Ovary (tissue), 9 donors: Measurements from ENCODE around the gene RMDN2. TPM values are rescaled to one million over a fixed set of nuclear protein-coding genes. Genes with fewer than 3 reads are reported as not detected.

Experiments
- DNase-seq, 5 donors: peaks; one replicate each; pipeline ENCODE4 v3.0.0-alpha.2; 2019 to 2020
- H3K27ac ChIP-seq, 2 donors: fragments of 200-600 bp; one replicate each; pipeline versions ENCODE4 v1.5.1 to v1.8.0; 2019 to 2022
- H3K27me3 ChIP-seq: fragments of 200-600 bp; one replicate; pipeline ENCODE4 v1.8.0; 2022
- H3K36me3 ChIP-seq: fragments of 200-600 bp; sonication (generic); one replicate; pipeline ENCODE4 v1.5.1; 2019
- H3K4me1 ChIP-seq: one replicate; pipeline ENCODE4 v1.8.1; 2013; ENCODE audit warnings: mild to moderate bottlenecking, moderate library complexity; ENCODE audit not compliant: insufficient read depth
- H3K4me3 ChIP-seq: fragments of 200-600 bp; sonication (generic); one replicate; pipeline ENCODE4 v1.5.1; 2017
- H3K9me3 ChIP-seq, 2 donors: fragments of 200-600 bp in 1 of 2; sonication (generic) in 1 of 2; one replicate each; pipeline versions ENCODE4 v1.5.1 to v1.8.1; 2013 to 2019; ENCODE audit warnings: mild to moderate bottlenecking in 1 of 2, moderate library complexity in 1 of 2
- CTCF ChIP-seq, 3 donors: fragments of 450-650 bp in 2 of 3; fragments of 200-600 bp in 1 of 3; IDR thresholded peaks; one replicate each; pipeline versions ENCODE4 v1.5.1 to v1.8.0; 2016 to 2022; ENCODE audit warnings: antibody characterized with exemption in 3 of 3, mild to moderate bottlenecking in 1 of 3
- EP300 ChIP-seq: sonication (generic); formaldehyde crosslinking; IDR thresholded peaks from one replicate; pipeline ENCODE4 v1.6.1; 2017; ENCODE audit warnings: antibody characterized with exemption
- POLR2A ChIP-seq: fragments of 450-650 bp; IDR thresholded peaks from one replicate; pipeline ENCODE4 v1.6.1; 2017; ENCODE audit warnings: antibody characterized with exemption, mild to moderate bottlenecking, moderate library complexity
- WGBS, 3 donors: extraction: QIAGEN DNeasy Blood & Tissue Kit in 1 of 3; methylation state at CpG; one replicate each; pipeline versions ENCODE4 v1.1.5 to v1.1.7; 2013 to 2017; 5-methylcytosine and 5-hydroxymethylcytosine counted together
- intact Hi-C, 4 donors: fragments of 100-400 bp; cut with DNase I; formaldehyde crosslinking; loops; one replicate each; pipeline versions ENCODE4 v1.11.0 to v1.15.1; 2022 to 2023
- polyA plus RNA-seq, 2 donors: library from polyadenylated mRNA; stranded (reverse); fragments of 200-250 nt in 1 of 2; fragments of 350-450 nt in 1 of 2; fragmentation: Illumina TruSeq in 1 of 2; extraction: RNeasy Lipid Tissue Mini Kit (QIAGEN cat#74804) in 1 of 2; gene quantifications; one replicate each; pipeline ENCODE4 v1.2.3, GENCODE V29; 2013 to 2014
- total RNA-seq, 7 donors: library from RNA; depleted of rRNA in 2 of 7; stranded (reverse); fragments of >200 nt in 2 of 7; fragmentation: NEBNext Ultra II Directional in 3 of 7; extraction: Animal tissue kit (Norgen Biotek cat#: 25700) in 3 of 7; gene quantifications; one replicate each; pipeline versions ENCODE4 v1.1.0 to v1.2.4, GENCODE V29; 2016 to 2023
- donor health status: DM: no; HTN: no; CAD: no; lungs with moderate emphysema.
- donor health status: DM: no; HTN: no; CAD: no.
- donor health status: Bipolar disorder and iron deficiency.
- donor health status: DM: yes; HTN: yes; CAD: no.
- donor health status: DM: no; HTN: no; CAD: no.
- donor health status: DM: yes; HTN: yes; CAD: no.

Gene RMDN2
- total and polyA plus RNA-seq, 9 donors: 4.7 to 60.9 (median 6.4) TPM

- H3K4me3 ChIP-seq: no peak overlapping the region
- 66 to 83% (median 66%) methylated on average over 5 of the region's 5 CpGs for WGBS, 3 donors
- no peak for DNase-seq
- no peaks in the 10 kb centered on the region for H3K27me3 ChIP-seq
- no peaks in the 10 kb centered on the region for H3K9me3 ChIP-seq
- intact Hi-C loops: no loop called here
- H3K36me3 ChIP-seq: no peaks in the 10 kb centered on the region
- no peak for TF ChIP-seq POLR2A
- no peak for TF ChIP-seq CTCF (IDR thresholded peaks at IDR 0.05)
- no peak for TF ChIP-seq EP300
- H3K4me1 ChIP-seq: no peaks in the 10 kb centered on the region
- no peak overlapping the region for H3K27ac ChIP-seq
Measured at GRCh38 chr2:37904993-37905392, 20.1 kb upstream of the RMDN2 start.

- Histone ChIP-seq H3K4me1 (no peaks in the 10 kb centered on the region), H3K27ac (no peak overlapping the region), H3K36me3 (no peaks in the 10 kb centered on the region), H3K9me3 (no peaks in the 10 kb centered on the region), H3K4me3 (no peak overlapping the region), H3K27me3 (no peaks in the 10 kb centered on the region)
- DNase-seq: no peak
- TF ChIP-seq CTCF (IDR thresholded peaks at IDR 0.05) (no peak), EP300 (no peak), POLR2A (no peak)
- intact Hi-C loops: no loop called here
- WGBS, 3 donors: 27 to 43% (median 34%) methylated on average over 2 of the region's 2 CpGs
Measured at GRCh38 chr2:37906131-37906530, 19.0 kb upstream of the RMDN2 start.

- no peaks in the 10 kb centered on the region for H3K4me1 ChIP-seq
- no peaks in the 10 kb centered on the region for H3K27me3 ChIP-seq
- TF ChIP-seq CTCF (IDR thresholded peaks at IDR 0.05) (no peak), POLR2A (no peak), EP300 (no peak)
- H3K4me3 ChIP-seq: no peak overlapping the region
- DNase-seq: no peak
- H3K27ac ChIP-seq: no peak overlapping the region
- H3K9me3 ChIP-seq: no peaks in the 10 kb centered on the region
- no peaks in the 10 kb centered on the region for H3K36me3 ChIP-seq
- WGBS, 3 donors: 75 to 81% (median 79%) methylated on average over 5 of the region's 5 CpGs
- intact Hi-C loops: no loop called here
Measured at GRCh38 chr2:37907501-37908225, 17.4 kb upstream of the RMDN2 start.

GRCh38 chr2:37911296-37911873 is 13.7 kb upstream of the RMDN2 start:
- DNase-seq: no peak
- intact Hi-C loops: no loop called here
- no peak for TF ChIP-seq POLR2A
- no peak for TF ChIP-seq EP300
- no peak for TF ChIP-seq CTCF (IDR thresholded peaks at IDR 0.05)
- H3K4me1 ChIP-seq: no peaks in the 10 kb centered on the region
- H3K27me3 ChIP-seq: no peaks in the 10 kb centered on the region
- H3K4me3 ChIP-seq: no peak overlapping the region
- 81 to 84% (median 82%) methylated on average over 4 of the region's 4 CpGs for WGBS, 3 donors
- H3K27ac ChIP-seq: no peak overlapping the region
- H3K36me3 ChIP-seq: no peaks in the 10 kb centered on the region
- H3K9me3 ChIP-seq: no peaks in the 10 kb centered on the region
